CD8-positive, alpha-beta memory T cell (primary cell): ENCODE data around the gene RDX. TPM values are rescaled to one million over a fixed set of nuclear protein-coding genes. Genes with fewer than 3 reads are reported as not detected.
A peak's percentile ranks its signal among the peaks of the same experiment; 100 is the strongest.

Experiments
- CTCF ChIA-PET: fragments of 350-600 bp; sonication (Branson Sonifier 250); formaldehyde crosslinking; loops from one replicate; lab custom pipeline; 2021; ENCODE audit warnings: antibody characterized with exemption; lab: Charles Lee
- POLR2A ChIA-PET: fragments of 350-600 bp; sonication (Branson Sonifier 250); formaldehyde crosslinking; loops from one replicate; lab custom pipeline; 2021; ENCODE audit warnings: antibody characterized with exemption; lab: Charles Lee
- DNase-seq, 5 donors: peaks; one replicate each; pipeline versions ENCODE4 v3.0.0 to v3.0.0-alpha.2; 2020 to 2022; ENCODE audit warnings: mixed read lengths in 1 of 5
- H3K27ac ChIP-seq: one replicate; pipeline ENCODE4 v1.7.0; 2013; ENCODE audit warnings: low read depth, mild to moderate bottlenecking, low read length, moderate library complexity
- H3K27me3 ChIP-seq: 2 replicates; pipeline ENCODE4 v1.7.0; 2013; ENCODE audit warnings: low read length, mild to moderate bottlenecking; ENCODE audit not compliant: insufficient read depth, poor library complexity, severe bottlenecking
- H3K36me3 ChIP-seq: 2 replicates; pipeline ENCODE4 v1.7.0; 2013; ENCODE audit warnings: mild to moderate bottlenecking, low read length, moderate library complexity; ENCODE audit not compliant: insufficient read depth
- H3K4me1 ChIP-seq: 2 replicates; pipeline ENCODE4 v1.7.0; 2013; ENCODE audit warnings: mild to moderate bottlenecking, low read length, moderate library complexity; ENCODE audit not compliant: insufficient read depth
- H3K4me3 ChIP-seq: 2 replicates; pipeline ENCODE4 v1.7.0; 2013; ENCODE audit warnings: mild to moderate bottlenecking, low read length
- H3K9me3 ChIP-seq: 2 replicates; pipeline ENCODE4 v1.7.0; 2013; ENCODE audit warnings: mild to moderate bottlenecking, low read length
- H3K27ac Mint-ChIP-seq, 8 donors: one replicate each; pipeline ENCODE4 v1.8.0; 2020 to 2021; ENCODE audit warnings: mixed read lengths in 8 of 8, mild to moderate bottlenecking in 6 of 8, inconsistent platforms in 3 of 8, moderate library complexity in 3 of 8
- H3K27me3 Mint-ChIP-seq, 2 donors: one replicate each; pipeline ENCODE4 v1.8.0; 2020 to 2021; ENCODE audit warnings: mixed read lengths in 2 of 2, mild to moderate bottlenecking in 1 of 2, moderate library complexity in 1 of 2
- H3K36me3 Mint-ChIP-seq, 3 donors: one replicate each; pipeline ENCODE4 v1.8.0; 2020 to 2021; ENCODE audit warnings: mixed read lengths in 3 of 3, inconsistent platforms in 1 of 3, mild to moderate bottlenecking in 1 of 3
- H3K4me1 Mint-ChIP-seq, 3 donors: one replicate each; pipeline ENCODE4 v1.8.0; 2020 to 2021; ENCODE audit warnings: mixed read lengths in 3 of 3, inconsistent platforms in 1 of 3, mild to moderate bottlenecking in 1 of 3
- H3K4me3 Mint-ChIP-seq, 7 donors: one replicate each; pipeline ENCODE4 v1.8.0; 2020 to 2021; ENCODE audit warnings: mixed read lengths in 7 of 7, mild to moderate bottlenecking in 6 of 7, moderate library complexity in 4 of 7, inconsistent platforms in 2 of 7
- H3K9me3 Mint-ChIP-seq, 5 donors: one replicate each; pipeline ENCODE4 v1.8.0; 2020 to 2022; ENCODE audit warnings: mixed read lengths in 5 of 5, mild to moderate bottlenecking in 3 of 5, moderate library complexity in 2 of 5, inconsistent platforms in 1 of 5
- polyA plus RNA-seq: library from polyadenylated mRNA; unstranded; fragments of 300-500 nt; fragmentation: Illumina TruSeq; gene quantifications from one replicate; pipeline ENCODE4 v1.2.3, GENCODE V29; 2021
- total RNA-seq, 2 experiments: library from RNA; stranded (reverse); gene quantifications; one replicate each; pipeline ENCODE4 v1.2.3, GENCODE V29; 2021

Gene RDX
- total and polyA plus RNA-seq, 3 experiments from 2014 or later, result 17.2 to 63.6 (median 58.5) TPM

- no peak for DNase-seq
- H3K4me1 ChIP-seq, result no peaks in the 10 kb centered on the region
- no peak overlapping the region for H3K4me3 ChIP-seq
- Mint-ChIP-seq H3K4me1 (no peaks in the 10 kb centered on the region), H3K4me3 (no peak overlapping the region), H3K36me3 (peaks cover 3 to 48% (median 9%) of the 10 kb centered on the region in 3 donors), H3K27me3 (no peaks in the 10 kb centered on the region), H3K27ac (peak overlapping the region in 1 of 8 donors; percentile 38), H3K9me3 (no peaks in the 10 kb centered on the region)
- CTCF ChIA-PET, result no interaction called here
- POLR2A ChIA-PET, result no interaction called here
- no peaks in the 10 kb centered on the region for H3K27me3 ChIP-seq
- H3K9me3 ChIP-seq, result no peaks in the 10 kb centered on the region
- peaks cover 4% of the 10 kb centered on the region for H3K36me3 ChIP-seq
- H3K27ac ChIP-seq, result no peak overlapping the region
These were observed 42.9 kb downstream of the RDX start for GRCh38 chr11:110253525-110253924.

- CTCF ChIA-PET, result interaction anchor here (0.6 kb wide), 1 partner anchor 8 kb away, joined by 3 read pairs; no protein-coding TSS in a partner anchor
These were observed 44.6 kb downstream of the RDX start for GRCh38 chr11:110251836-110252235.

GRCh38 chr11:110250168-110250567, 46.2 kb downstream of the RDX start:
- Mint-ChIP-seq H3K9me3 (no peaks in the 10 kb centered on the region), H3K36me3 (peaks cover 0 to 38% (median 5%) of the 10 kb centered on the region in 3 donors), H3K27me3 (no peaks in the 10 kb centered on the region), H3K27ac (peak overlapping the region in 3 of 8 donors; percentile 11 to 81 (median 24)), H3K4me1 (no peaks in the 10 kb centered on the region), H3K4me3 (no peak overlapping the region)
- no peaks in the 10 kb centered on the region for H3K27me3 ChIP-seq
- no peak for DNase-seq
- ChIA-PET CTCF (interaction anchor here (1.3 to 1.5 kb wide), 2 partner anchors 39 to 49 kb away, joined by 3 to 8 read pairs; no protein-coding TSS in a partner anchor), POLR2A (no interaction called here)
- H3K27ac ChIP-seq, result no peak overlapping the region
- H3K9me3 ChIP-seq, result no peaks in the 10 kb centered on the region
- no peaks in the 10 kb centered on the region for H3K4me1 ChIP-seq
- no peak overlapping the region for H3K4me3 ChIP-seq
- no peaks in the 10 kb centered on the region for H3K36me3 ChIP-seq

More at GRCh38 chr11:110251836-110252235, 44.6 kb downstream of the RDX start:
- H3K36me3 ChIP-seq, result no peaks in the 10 kb centered on the region
- no peaks in the 10 kb centered on the region for H3K27me3 Mint-ChIP-seq
- peaks cover 0 to 41% (median 5%) of the 10 kb centered on the region in 3 donors for H3K36me3 Mint-ChIP-seq
- POLR2A ChIA-PET, result no interaction called here
- H3K27ac Mint-ChIP-seq, result peak overlapping the region in 1 of 8 donors; percentile 54
- no peaks in the 10 kb centered on the region for H3K9me3 Mint-ChIP-seq
- H3K27ac ChIP-seq, result no peak overlapping the region
- no peaks in the 10 kb centered on the region for H3K27me3 ChIP-seq
- no peak overlapping the region for H3K4me3 Mint-ChIP-seq
- no peaks in the 10 kb centered on the region for H3K4me1 ChIP-seq
- H3K4me3 ChIP-seq, result no peak overlapping the region
- no peaks in the 10 kb centered on the region for H3K4me1 Mint-ChIP-seq
- DNase-seq, result no peak
- H3K9me3 ChIP-seq, result no peaks in the 10 kb centered on the region

- H3K9me3 ChIP-seq, result no peaks in the 10 kb centered on the region
- no peaks in the 10 kb centered on the region for H3K36me3 ChIP-seq
- Mint-ChIP-seq H3K4me3 (no peak overlapping the region), H3K9me3 (no peaks in the 10 kb centered on the region), H3K36me3 (peaks cover 0 to 38% (median 5%) of the 10 kb centered on the region in 3 donors), H3K4me1 (no peaks in the 10 kb centered on the region), H3K27me3 (no peaks in the 10 kb centered on the region), H3K27ac (peak overlapping the region in 2 of 8 donors; percentile 13 to 77)
- DNase-seq, result no peak
- ChIA-PET POLR2A (no interaction called here), CTCF (interaction anchor here (1.3 to 1.5 kb wide), 2 partner anchors 39 to 49 kb away, joined by 3 to 8 read pairs; no protein-coding TSS in a partner anchor)
- H3K27ac ChIP-seq, result no peak overlapping the region
- no peaks in the 10 kb centered on the region for H3K4me1 ChIP-seq
- no peak overlapping the region for H3K4me3 ChIP-seq
- no peaks in the 10 kb centered on the region for H3K27me3 ChIP-seq
These were observed 46.6 kb downstream of the RDX start for GRCh38 chr11:110249766-110250165.

GRCh38 chr11:110249066-110249465, 47.3 kb downstream of the RDX start:
- Histone ChIP-seq H3K4me1 (no peaks in the 10 kb centered on the region), H3K36me3 (no peaks in the 10 kb centered on the region), H3K9me3 (no peaks in the 10 kb centered on the region), H3K27me3 (no peaks in the 10 kb centered on the region), H3K4me3 (no peak overlapping the region), H3K27ac (no peak overlapping the region)
- DNase-seq, result no peak
- Mint-ChIP-seq H3K36me3 (peaks cover 0 to 36% (median 9%) of the 10 kb centered on the region in 3 donors), H3K4me1 (no peaks in the 10 kb centered on the region), H3K9me3 (no peaks in the 10 kb centered on the region), H3K27ac (no peak overlapping the region), H3K4me3 (no peak overlapping the region), H3K27me3 (no peaks in the 10 kb centered on the region)
- ChIA-PET CTCF (interaction anchor here (0.6 to 1.5 kb wide), 2 partner anchors 40 kb away, joined by 3 read pairs; no protein-coding TSS in a partner anchor), POLR2A (no interaction called here)

GRCh38 chr11:110243791-110244190, 52.6 kb downstream of the RDX start:
- ChIA-PET CTCF (interaction anchor here (0.7 kb wide), 1 partner anchor 85 kb away, joined by 3 read pairs; no protein-coding TSS in a partner anchor), POLR2A (no interaction called here)
- H3K4me3 Mint-ChIP-seq, result no peak overlapping the region
- H3K9me3 ChIP-seq, result no peaks in the 10 kb centered on the region
- peaks cover 0 to 41% (median 14%) of the 10 kb centered on the region in 3 donors for H3K36me3 Mint-ChIP-seq
- H3K27ac ChIP-seq, result no peak overlapping the region
- DNase-seq, result no peak
- no peaks in the 10 kb centered on the region for H3K36me3 ChIP-seq
- H3K4me1 ChIP-seq, result no peaks in the 10 kb centered on the region
- no peaks in the 10 kb centered on the region for H3K27me3 ChIP-seq
- H3K4me3 ChIP-seq, result no peak overlapping the region
- no peaks in the 10 kb centered on the region for H3K27me3 Mint-ChIP-seq
- peaks cover 3 to 10% (median 4%) of the 10 kb centered on the region in 3 donors for H3K4me1 Mint-ChIP-seq
- no peaks in the 10 kb centered on the region for H3K9me3 Mint-ChIP-seq
- H3K27ac Mint-ChIP-seq, result peak overlapping the region in 1 of 8 donors; percentile 10

GRCh38 chr11:110242746-110243145, 53.7 kb downstream of the RDX start:
- H3K4me1 ChIP-seq, result no peaks in the 10 kb centered on the region
- Mint-ChIP-seq H3K27me3 (no peaks in the 10 kb centered on the region), H3K27ac (no peak overlapping the region), H3K4me3 (no peak overlapping the region), H3K4me1 (peaks cover 3 to 10% (median 4%) of the 10 kb centered on the region in 3 donors), H3K36me3 (peaks cover 0 to 45% (median 14%) of the 10 kb centered on the region in 3 donors), H3K9me3 (no peaks in the 10 kb centered on the region)
- POLR2A ChIA-PET, result no interaction called here
- no peaks in the 10 kb centered on the region for H3K9me3 ChIP-seq
- no peak overlapping the region for H3K4me3 ChIP-seq
- no peak for DNase-seq
- H3K27me3 ChIP-seq, result no peaks in the 10 kb centered on the region
- H3K36me3 ChIP-seq, result no peaks in the 10 kb centered on the region
- H3K27ac ChIP-seq, result no peak overlapping the region
- CTCF ChIA-PET, result interaction anchor here (1.1 kb wide), 1 partner anchor 26 kb away, joined by 3 read pairs; no protein-coding TSS in a partner anchor

GRCh38 chr11:110242188-110242587, 54.2 kb downstream of the RDX start:
- Mint-ChIP-seq H3K27me3 (no peaks in the 10 kb centered on the region), H3K9me3 (no peaks in the 10 kb centered on the region), H3K4me1 (peaks cover 3 to 10% (median 4%) of the 10 kb centered on the region in 3 donors), H3K36me3 (peaks cover 0 to 45% (median 15%) of the 10 kb centered on the region in 3 donors), H3K4me3 (no peak overlapping the region), H3K27ac (no peak overlapping the region)
- Histone ChIP-seq H3K4me3 (no peak overlapping the region), H3K27me3 (no peaks in the 10 kb centered on the region), H3K27ac (no peak overlapping the region), H3K9me3 (no peaks in the 10 kb centered on the region), H3K4me1 (no peaks in the 10 kb centered on the region), H3K36me3 (no peaks in the 10 kb centered on the region)
- DNase-seq, result no peak
- CTCF ChIA-PET, result interaction anchor here (1.1 to 1.3 kb wide), 2 partner anchors 26 to 41 kb away, joined by 3 read pairs; no protein-coding TSS in a partner anchor
- POLR2A ChIA-PET, result no interaction called here
